ENCODE data around the gene ZFYVE1. TPM values are rescaled to one million over a fixed set of nuclear protein-coding genes. Genes with fewer than 3 reads are reported as not detected.

Gene ZFYVE1
- total and polyA plus RNA-seq, 2 of the 13 experiments (the other 11 are each of a cell fraction or from before 2014, with no cell fraction given) = 2.6 to 5.3 TPM

DNA sequence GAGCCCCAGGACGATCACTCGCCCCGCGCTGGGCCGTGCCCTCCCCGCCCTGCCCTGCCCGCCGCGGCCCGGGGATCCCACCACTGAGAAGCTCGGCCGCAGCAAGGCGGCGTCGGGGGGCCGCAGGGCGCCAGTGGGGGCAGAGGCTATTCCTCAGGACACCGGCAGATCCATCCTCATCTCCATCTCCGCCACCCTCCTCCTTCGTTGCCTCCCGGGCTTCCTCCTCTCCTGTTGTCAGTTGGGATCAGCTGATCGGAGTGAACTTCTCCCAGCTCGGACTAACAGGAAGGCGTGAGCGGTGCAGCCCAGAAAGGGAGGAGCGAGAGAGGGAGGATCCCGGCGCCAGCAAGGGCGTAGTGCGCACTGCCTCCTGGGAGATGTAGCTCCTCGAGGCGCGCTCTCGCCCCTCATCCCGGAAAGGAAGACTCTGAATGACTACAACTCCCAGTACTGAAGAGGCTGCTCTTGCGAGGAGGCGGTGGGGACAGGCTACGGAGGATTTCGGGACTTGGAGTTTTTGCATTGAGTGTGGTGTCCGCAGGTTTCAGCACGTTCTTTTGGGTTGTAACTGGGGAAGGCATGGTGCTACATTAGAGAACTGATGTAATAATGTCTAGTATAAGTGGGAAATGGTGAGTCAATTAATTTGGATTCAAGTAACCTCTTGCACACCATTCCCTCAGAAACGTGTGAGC is at the start of gene ZFYVE1 (continued):
- TF ChIP-seq, protein P1, sequence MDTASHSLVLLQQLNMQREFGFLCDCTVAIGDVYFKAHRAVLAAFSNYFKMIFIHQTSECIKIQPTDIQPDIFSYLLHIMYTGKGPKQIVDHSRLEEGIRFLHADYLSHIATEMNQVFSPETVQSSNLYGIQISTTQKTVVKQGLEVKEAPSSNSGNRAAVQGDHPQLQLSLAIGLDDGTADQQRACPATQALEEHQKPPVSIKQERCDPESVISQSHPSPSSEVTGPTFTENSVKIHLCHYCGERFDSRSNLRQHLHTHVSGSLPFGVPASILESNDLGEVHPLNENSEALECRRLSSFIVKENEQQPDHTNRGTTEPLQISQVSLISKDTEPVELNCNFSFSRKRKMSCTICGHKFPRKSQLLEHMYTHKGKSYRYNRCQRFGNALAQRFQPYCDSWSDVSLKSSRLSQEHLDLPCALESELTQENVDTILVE (CRISPR knock-in tag; IDR thresholded peaks at IDR 0.05) = peak; percentile 63
- no peak for TF ChIP-seq RARG (CRISPR knock-in tag; IDR thresholded peaks at IDR 0.05; ENCODE audit: low read depth)
- TF ChIP-seq ZFP41 (CRISPR knock-in tag; IDR thresholded peaks at IDR 0.05; ENCODE audit: borderline replicate concordance) = no peak
- TF ChIP-seq AKAP8 (CRISPR knock-in tag; IDR thresholded peaks at IDR 0.05) = no peak
- TF ChIP-seq AGO1 (IDR thresholded peaks at IDR 0.05; ENCODE audit: low read depth, low read length, poor library complexity, severe bottlenecking) = no peak
- TF ChIP-seq MIXL1 (CRISPR knock-in tag; IDR thresholded peaks at IDR 0.05) = 0 out of 2 replicates have a peak, but pooled peaks have one; percentile 38
- no peak for TF ChIP-seq NFRKB (IDR thresholded peaks at IDR 0.05)
- peak; percentile 47 for TF ChIP-seq ZNF331 (CRISPR knock-in tag; IDR thresholded peaks at IDR 0.05)
- TF ChIP-seq PRPF4 (IDR thresholded peaks at IDR 0.05; ENCODE audit: low read depth, low read length, poor library complexity, severe bottlenecking) = no peak
- no peak; the same call in 1 of the 2 replicates for TF ChIP-seq HNF4G (IDR thresholded peaks at IDR 0.05; ENCODE audit: borderline replicate concordance, low read depth, low read length)
- TF ChIP-seq HNF4G (CRISPR knock-in tag; IDR thresholded peaks at IDR 0.05; ENCODE audit: borderline replicate concordance, low read depth) = 0 out of 2 replicates have a peak, but pooled peaks have one; percentile 28
- no peak for TF ChIP-seq ZBTB3 (CRISPR knock-in tag; IDR thresholded peaks at IDR 0.05; ENCODE audit: borderline replicate concordance, low read depth)
- TF ChIP-seq ZNF335 (CRISPR knock-in tag; IDR thresholded peaks at IDR 0.05) = peak; percentile 88; the same call in 1 of the 2 replicates
- peak; percentile 64 for TF ChIP-seq NFYC (CRISPR knock-in tag; IDR thresholded peaks at IDR 0.05)
- TF ChIP-seq ZNF329 (CRISPR knock-in tag; IDR thresholded peaks at IDR 0.05; ENCODE audit: low read depth) = no peak
- peak; percentile 73 for TF ChIP-seq ERF (CRISPR knock-in tag; IDR thresholded peaks at IDR 0.05)
- TF ChIP-seq ZFP36L2 (CRISPR knock-in tag; IDR thresholded peaks at IDR 0.05) = no peak; the same call in 1 of the 2 replicates
- TF ChIP-seq FOXP1 (IDR thresholded peaks at IDR 0.05) = no peak
- TF ChIP-seq FOXP1 (CRISPR knock-in tag; IDR thresholded peaks at IDR 0.05) = peak; percentile 39; the same call in 1 of the 2 replicates
- peak; percentile 85 for TF ChIP-seq ZNF772 (CRISPR knock-in tag; IDR thresholded peaks at IDR 0.05)
- no peak for TF ChIP-seq MAFF (IDR thresholded peaks at IDR 0.05; ENCODE audit: low read depth, low read length)
- TF ChIP-seq U2AF1 (optimal IDR thresholded peaks at IDR 0.05; ENCODE audit: low read depth, low read length) = no peak
- peak; percentile 34; the same call in 1 of the 2 replicates for TF ChIP-seq MEIS1 (CRISPR knock-in tag; IDR thresholded peaks at IDR 0.05; ENCODE audit: borderline replicate concordance)
- no peak for TF ChIP-seq ZNF850 (CRISPR knock-in tag; conservative IDR thresholded peaks at IDR 0.05)
- no peak for TF ChIP-seq KLF9 (CRISPR knock-in tag; IDR thresholded peaks at IDR 0.05; ENCODE audit: low read depth)
- no peak for TF ChIP-seq KAT2B (IDR thresholded peaks at IDR 0.05; ENCODE audit: borderline replicate concordance, low read depth, low read length)
- TF ChIP-seq ASH2L (IDR thresholded peaks at IDR 0.05; ENCODE audit: insufficient read length, low read depth, low read length) = peak; percentile 37
- 0 out of 2 replicates have a peak, but pooled peaks have one; percentile 24 for TF ChIP-seq ZNF317 (CRISPR knock-in tag; IDR thresholded peaks at IDR 0.05)
- TF ChIP-seq, protein P2, sequence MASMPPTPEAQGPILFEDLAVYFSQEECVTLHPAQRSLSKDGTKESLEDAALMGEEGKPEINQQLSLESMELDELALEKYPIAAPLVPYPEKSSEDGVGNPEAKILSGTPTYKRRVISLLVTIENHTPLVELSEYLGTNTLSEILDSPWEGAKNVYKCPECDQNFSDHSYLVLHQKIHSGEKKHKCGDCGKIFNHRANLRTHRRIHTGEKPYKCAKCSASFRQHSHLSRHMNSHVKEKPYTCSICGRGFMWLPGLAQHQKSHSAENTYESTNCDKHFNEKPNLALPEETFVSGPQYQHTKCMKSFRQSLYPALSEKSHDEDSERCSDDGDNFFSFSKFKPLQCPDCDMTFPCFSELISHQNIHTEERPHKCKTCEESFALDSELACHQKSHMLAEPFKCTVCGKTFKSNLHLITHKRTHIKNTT (CRISPR knock-in tag; IDR thresholded peaks at IDR 0.05) = no peak
- no peak for TF ChIP-seq ZNF713 (CRISPR knock-in tag; IDR thresholded peaks at IDR 0.05)
- TF ChIP-seq, protein P3, sequence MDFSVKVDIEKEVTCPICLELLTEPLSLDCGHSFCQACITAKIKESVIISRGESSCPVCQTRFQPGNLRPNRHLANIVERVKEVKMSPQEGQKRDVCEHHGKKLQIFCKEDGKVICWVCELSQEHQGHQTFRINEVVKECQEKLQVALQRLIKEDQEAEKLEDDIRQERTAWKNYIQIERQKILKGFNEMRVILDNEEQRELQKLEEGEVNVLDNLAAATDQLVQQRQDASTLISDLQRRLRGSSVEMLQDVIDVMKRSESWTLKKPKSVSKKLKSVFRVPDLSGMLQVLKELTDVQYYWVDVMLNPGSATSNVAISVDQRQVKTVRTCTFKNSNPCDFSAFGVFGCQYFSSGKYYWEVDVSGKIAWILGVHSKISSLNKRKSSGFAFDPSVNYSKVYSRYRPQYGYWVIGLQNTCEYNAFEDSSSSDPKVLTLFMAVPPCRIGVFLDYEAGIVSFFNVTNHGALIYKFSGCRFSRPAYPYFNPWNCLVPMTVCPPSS (IDR thresholded peaks at IDR 0.05) = no peak

Data from HepG2 (cell line).